SHP77 (cell line): ENCODE data around the gene KIAA1217.

Experiments
- DNase-seq, 2 experiments: peaks; one replicate each; lab custom pipeline; 2025; lab: John Stamatoyannopoulos, UW

Gene KIAA1217

GRCh38 chr10:24406809-24407483 is 198.0 kb downstream of the KIAA1217 start:
- DNase-seq: no peak

DNA sequence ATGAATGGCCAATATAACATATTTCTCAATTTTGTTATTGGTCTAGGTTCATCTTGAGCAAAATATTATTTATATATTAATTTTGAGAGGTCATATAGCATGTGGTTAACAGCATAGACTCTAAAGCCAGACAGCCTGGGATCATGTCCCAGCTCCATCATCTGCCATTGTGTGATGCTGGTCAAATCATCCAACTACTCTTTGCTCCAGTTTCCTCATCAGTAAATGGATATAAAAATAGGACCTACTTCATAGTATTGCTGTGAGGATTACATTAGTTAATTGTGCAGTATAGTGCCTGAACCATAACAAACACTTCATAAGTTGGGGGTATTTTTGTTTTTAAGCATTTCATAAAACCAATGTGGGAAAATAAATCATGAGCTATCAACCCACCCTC is 199.0 kb downstream of the KIAA1217 start:
- DNase-seq: no peak

DNA sequence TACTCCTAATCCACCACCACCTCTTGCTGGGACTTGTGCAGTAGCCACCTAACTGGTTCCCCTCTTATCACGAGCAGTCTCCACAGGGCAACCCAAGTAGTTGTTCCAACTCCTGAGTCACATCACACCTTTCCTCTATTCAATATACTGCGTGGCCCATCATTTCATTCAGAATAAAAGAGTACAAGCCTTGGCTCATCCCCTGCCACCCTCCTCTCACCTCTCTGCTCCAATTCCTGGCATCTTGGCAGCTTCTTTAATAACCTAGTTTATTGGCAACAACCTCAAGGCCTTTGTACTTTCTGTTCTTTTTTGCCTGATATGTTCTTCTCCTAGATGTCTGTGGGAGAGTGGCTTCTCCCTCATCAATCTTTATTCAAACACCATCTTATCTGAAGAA is 199.4 kb downstream of the KIAA1217 start:
- no peak for DNase-seq

DNA sequence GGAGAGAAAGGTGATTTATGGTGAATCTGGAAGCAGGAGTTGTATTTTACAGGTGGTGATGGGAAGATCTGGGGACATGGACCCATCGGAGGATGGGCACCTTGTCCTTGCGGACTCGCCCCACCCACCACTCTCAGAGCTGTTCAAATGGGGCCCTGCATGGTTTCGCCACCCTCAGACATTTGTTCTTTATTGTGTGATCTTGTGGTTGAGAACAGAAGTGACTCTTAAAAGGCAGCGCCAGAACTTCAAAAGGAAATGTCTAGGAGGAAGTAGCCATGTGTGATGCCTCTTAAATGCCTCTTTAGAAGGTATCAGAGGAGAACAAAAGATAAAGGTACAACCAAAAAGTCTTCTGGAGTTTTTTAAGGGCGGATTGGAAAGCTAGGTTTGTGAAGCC is 205.7 kb downstream of the KIAA1217 start:
- DNase-seq: no peak

DNA sequence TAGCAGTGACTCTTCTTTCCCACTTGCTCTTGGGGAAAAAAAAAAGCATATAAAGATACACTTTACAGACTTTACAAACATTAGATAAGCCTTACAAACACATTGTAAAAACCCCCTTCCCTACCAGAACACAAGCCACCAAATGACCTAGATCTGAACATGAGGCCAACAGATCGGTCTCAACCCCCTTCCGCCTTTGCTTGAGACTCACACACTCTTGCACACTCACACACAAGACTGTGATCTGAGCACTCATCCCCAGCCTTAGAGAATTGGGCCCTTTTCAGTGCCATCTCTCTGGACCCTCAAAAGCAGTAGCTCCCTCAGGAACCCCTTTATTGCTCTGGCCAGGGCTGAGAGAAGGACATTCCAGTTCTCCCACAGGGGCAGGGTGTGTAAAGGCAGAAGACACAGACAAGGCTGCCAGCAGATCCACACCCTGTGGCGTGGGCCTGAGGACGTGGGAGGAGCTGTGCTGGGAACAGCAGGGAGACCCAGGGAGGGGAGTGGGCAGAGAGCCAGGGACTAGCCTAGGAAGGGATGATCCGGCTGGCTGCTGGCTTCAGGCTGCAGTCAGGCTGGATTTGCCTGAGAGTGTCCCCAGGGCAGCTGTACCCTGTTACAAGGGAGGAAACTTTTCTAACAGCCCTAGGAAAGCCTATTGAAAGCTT is 206.7 kb downstream of the KIAA1217 start:
- DNase-seq: no peak

GRCh38 chr10:24416248-24416647 is 207.3 kb downstream of the KIAA1217 start:
- DNase-seq: no peak

- DNase-seq: no peak
Measured at GRCh38 chr10:24417053-24417452, 208.1 kb downstream of the KIAA1217 start.

DNA sequence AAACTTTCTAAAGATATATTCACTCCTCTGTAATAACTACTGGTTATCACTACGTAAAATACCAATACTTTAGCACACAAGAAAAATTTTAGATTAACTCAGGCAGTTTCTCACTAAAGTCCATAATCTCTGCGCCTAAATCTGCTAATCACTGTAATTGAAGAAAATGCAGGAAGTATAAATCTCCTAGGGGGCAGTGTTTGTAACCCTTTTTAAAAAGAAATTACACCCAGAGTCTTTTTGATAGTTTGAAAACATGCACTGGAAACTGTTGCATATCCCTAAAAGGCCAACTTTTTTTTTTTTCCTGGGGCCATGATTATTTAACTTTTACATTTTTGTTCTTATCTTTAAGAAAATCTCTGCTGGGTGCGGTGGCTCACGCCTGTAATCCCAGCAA is 209.6 kb downstream of the KIAA1217 start:
- no peak for DNase-seq

- no peak for DNase-seq
Measured at GRCh38 chr10:24419066-24419465, 210.1 kb downstream of the KIAA1217 start.

DNA sequence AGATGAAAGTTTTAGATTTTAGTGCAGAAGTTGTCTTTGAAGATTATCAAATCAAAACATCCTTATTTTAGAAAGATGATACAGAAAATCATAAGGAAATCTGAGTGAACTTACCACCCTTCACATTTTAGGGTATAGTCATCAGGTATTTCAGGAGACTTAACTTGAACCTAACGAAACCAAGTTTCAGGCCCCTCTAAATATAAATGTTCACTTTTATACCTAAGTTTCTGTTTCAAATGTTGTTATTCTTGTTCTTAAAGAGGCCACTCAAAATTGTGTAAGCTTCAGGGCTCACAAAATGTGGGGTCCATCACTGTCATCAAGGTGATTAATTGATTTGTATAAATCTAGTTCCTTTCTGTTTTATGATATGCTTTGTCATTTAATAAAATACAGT is 216.2 kb downstream of the KIAA1217 start:
- no peak for DNase-seq

DNA sequence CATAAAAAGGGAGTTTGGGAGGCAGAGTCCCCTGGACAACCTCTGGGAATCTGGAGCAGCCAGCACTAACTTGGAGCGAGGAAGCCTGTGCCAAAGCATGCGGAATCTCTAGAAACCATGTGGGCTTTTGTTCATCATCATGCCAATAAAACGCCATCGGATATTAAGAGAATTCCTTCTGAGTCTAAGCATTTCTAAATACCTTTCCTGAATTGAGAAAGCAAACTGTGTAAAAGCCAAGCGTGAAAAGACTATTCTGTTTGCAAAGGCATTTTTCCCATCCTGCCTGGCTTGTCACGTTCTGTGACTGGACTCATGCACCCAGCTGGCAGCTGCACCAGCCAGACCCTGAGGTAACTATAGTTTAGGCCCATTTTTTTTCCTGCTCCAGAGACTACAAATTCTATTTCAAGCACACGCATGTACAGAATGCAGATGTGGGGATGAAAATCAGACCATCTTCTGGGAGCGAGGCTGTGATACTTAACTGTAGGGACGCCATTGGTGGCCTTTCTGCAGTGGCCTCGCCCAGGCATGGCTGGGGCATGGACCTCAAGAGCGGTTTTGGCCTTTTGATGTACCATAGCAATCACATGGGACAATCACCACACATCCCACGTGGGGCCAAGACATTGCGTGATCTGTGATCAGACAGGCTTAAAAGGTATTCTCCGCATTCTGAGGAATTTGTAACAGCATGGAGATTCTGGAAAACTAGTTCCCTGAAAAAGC is 218.9 kb downstream of the KIAA1217 start:
- no peak for DNase-seq

DNA sequence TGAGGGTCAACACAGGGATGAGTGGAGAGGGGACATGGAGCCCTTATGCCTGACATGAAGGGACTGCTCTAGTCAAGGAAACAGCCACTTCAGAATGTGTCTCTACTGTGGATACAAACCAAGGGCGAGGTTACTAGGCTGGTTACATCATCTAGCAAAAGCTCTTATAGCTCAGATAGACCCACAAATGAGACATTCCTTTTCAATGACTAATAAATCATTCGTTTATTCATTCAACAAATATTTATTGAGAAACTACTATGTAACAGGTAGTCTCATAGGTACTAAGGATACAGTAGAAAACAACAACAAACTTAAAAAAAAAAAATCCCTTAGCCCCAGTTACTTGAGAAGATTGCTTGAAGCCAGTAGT is 219.5 kb downstream of the KIAA1217 start:
- no peak for DNase-seq

- DNase-seq: no peak
Measured at GRCh38 chr10:24430591-24430990, 221.7 kb downstream of the KIAA1217 start.

DNA sequence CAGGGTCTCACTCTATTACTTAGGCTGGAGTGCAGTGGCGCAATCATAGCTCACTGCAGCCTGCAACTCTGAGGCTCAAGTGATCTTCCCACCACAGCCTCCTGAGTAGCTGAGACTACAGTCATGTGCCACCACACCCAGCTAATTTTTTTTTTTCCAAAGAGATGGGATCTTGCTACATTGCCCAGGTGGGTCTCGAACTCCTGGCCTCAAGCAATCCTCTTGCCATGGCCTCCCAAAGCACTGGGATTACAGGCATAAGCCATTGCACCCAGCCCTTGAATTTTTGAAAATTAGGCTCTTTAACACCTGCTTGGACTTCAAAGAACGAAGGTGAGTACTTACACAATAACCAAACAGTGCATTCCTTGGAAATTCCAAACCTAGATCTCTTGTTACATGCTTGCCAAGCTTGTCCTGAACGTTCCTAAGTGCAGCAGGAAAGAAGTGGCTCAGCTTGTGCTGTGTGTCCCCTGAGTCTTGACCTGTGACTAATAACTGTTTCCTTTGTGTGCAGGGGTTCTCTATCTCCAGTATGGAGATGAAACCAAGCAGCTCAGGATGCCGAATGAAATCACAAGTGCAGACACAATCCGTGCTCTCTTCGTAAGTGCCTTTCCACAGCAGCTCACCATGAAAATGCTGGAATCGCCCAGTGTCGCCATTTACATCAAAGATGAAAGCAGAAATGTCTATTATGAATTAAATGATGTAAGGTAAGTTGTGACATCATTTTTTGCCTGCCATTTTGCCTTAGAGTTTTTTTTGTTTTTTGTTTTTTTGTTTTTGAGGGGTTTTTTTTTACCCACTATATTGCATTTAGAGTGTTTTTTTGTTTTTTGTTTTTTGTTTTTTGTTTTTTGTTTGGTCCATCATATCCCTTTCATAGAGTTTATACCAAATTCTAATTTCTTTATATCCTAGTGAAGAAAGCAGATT is 223.8 kb downstream of the KIAA1217 start:
- no peak for DNase-seq

- DNase-seq: no peak
Measured at GRCh38 chr10:24433705-24434104, 224.8 kb downstream of the KIAA1217 start.

- no peak for DNase-seq
Measured at GRCh38 chr10:24434961-24435360, 226.0 kb downstream of the KIAA1217 start.

DNA sequence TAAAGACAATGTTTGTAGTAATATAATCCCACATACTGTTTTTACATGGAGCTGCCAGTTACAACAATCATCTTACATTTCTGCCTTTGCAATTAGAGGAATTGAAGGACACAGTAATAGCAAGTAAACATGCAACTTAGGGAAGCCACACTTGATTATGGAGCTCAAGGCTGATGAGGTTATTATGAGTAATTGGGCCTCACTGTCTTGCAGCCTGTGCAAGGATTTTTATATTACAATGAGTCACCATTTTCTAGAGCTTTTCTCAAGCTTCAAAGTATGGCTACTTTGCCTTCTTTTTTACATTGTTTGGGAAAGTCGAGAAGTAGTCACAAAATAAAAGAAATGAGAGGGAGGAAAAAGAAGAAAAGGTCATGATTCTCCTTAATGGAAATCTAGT is 226.4 kb downstream of the KIAA1217 start:
- DNase-seq: no peak

DNA sequence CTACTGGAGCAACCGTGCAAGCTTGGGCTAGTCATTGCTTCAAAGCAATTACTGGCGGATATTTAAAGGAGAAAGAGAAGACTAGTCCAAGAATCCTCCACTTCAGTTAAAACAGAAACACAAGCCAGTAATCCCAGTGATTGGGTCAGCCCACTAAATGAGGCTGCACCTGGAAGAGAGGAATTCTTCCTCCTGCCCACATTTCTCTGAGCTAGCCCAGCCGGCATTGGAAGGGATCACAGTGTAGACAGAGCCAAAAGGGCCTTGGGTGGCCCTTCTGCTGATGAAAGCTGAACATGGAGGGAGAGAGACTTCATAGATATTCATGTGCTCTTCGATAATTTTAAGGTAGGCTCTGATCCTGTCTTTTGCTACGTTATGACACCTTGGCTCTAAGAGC is 228.4 kb downstream of the KIAA1217 start:
- no peak for DNase-seq

GRCh38 chr10:24438800-24439199 is 229.9 kb downstream of the KIAA1217 start:
- no peak for DNase-seq

- DNase-seq: no peak
Measured at GRCh38 chr10:24439935-24440334, 231.0 kb downstream of the KIAA1217 start.

DNA sequence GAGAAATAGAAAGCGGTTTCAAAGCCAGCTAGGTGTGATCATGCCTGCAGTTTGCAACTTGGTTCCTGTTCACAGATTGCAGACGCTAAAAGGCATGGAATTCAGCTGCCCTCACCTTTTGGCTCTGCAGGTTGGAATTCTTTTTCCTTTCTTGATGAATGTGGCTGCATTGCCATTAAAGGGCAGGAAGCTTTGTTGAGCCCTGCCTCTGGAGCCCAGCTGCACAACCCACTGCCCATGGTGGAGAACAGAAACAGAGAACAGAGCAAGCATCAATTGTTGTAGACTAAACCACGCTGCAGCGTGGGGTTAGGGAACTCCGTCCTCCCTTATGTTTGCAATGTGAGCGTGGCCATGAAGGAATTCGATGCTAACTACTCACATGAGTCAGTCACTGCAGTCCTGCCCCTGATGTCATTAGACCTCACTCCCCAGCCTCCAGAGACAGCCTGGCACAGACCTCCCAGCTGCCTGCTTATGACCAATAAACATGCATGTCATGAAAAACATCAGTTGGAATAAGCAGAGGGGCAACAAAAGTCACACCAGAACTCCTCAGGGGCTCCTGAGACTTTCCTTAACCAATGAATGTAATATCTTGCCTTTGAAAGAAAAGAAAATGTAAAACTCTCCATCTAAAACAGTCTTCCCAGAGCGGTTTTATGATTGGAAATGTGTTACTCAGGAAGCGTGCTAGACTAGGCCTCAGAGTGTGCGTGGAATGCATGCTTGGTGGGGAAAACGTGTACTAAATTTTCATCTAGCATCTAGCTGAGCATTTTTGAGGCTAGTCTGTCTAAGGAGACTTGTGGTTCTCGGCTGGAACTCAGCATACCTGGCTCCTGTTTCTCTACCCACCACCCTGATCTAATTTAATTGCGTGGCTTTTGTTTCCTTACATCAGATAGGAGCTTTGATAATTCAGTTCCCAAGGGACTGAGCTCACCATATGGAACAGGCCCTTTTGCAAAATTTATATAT is 232.2 kb downstream of the KIAA1217 start:
- DNase-seq: no peak
